ENCODE measurements around the gene CGB7.

The CGB7 gene

DNA sequence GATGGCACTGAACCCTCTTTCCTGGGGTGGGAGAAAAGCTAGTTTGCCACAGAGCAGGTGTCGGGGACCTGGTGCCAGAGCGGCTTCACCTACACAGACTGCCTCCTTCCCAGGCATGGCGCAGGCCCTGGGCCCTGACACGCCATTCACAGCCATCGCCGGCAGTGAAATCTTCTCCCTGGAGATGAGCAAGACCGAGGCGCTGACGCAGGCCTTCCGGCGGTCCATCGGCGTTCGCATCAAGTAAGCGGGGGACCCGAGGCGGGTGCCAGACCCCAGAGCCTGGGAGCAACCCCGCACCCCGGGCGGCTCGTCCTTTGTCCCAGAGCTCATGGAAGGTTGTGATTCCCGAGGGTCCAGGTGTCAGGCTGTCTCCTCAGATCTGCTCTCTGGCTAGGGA, 50.6 kb downstream of the CGB7 start (continued):
- TF ChIP-seq ZNF629 (tag by site-specific recombination; IDR thresholded peaks at IDR 0.05) = no peak
- TF ChIP-seq ZSCAN5A (tag by site-specific recombination; IDR thresholded peaks at IDR 0.05) = no peak

- Histone ChIP-seq H3K9me3 (ENCODE audit: control insufficient read depth, insufficient read depth, low read depth, low read length) (no peaks in the 10 kb centered on the region), H3K4me3 (ENCODE audit: low read depth, low read length) (no peak overlapping the region), H3K4me1 (ENCODE audit: control insufficient read depth, insufficient read depth, low read length) (no peaks in the 10 kb centered on the region), H3K36me3 (ENCODE audit: control insufficient read depth in 2 of 2, insufficient read depth in 1 of 2, low read length in 2 of 2) (peaks cover 64 to 70% of the 10 kb centered on the region in 2 experiments), H3K27ac (ENCODE audit: extremely low read depth, low read depth, low read length) (no peak overlapping the region)
- CTCF ChIA-PET = interaction anchor here (0.6 to 3.2 kb wide), 5 partner anchors 12 to 101 kb away, joined by 3 to 23 read pairs (median 4); partner anchors contain the start of genes GYS1 and RUVBL2
- POLR2A ChIA-PET = interaction anchor here (0.7 kb wide), 2 partner anchors 105 to 140 kb away, joined by 3 to 4 read pairs; no protein-coding TSS in a partner anchor
- no peak for TF ChIP-seq ZNF544 (tag by site-specific recombination; IDR thresholded peaks at IDR 0.05)
- TF ChIP-seq EGR2 (tag by site-specific recombination; IDR thresholded peaks at IDR 0.05; ENCODE audit: low read depth) = peak; percentile 39; the same call in 1 of the 2 replicates
- TF ChIP-seq KLF8 (tag by site-specific recombination; IDR thresholded peaks at IDR 0.05) = no peak
- no peak for TF ChIP-seq ZSCAN23 (tag by site-specific recombination; IDR thresholded peaks at IDR 0.05)
- TF ChIP-seq ZBTB49 (tag by site-specific recombination; IDR thresholded peaks at IDR 0.05; ENCODE audit: low read depth) = no peak
- TF ChIP-seq ZNF184 (tag by site-specific recombination; IDR thresholded peaks at IDR 0.05) = no peak
- TF ChIP-seq ZFP3 (tag by site-specific recombination; IDR thresholded peaks at IDR 0.05; ENCODE audit: low read depth) = peak; percentile 91
- TF ChIP-seq ZNF560 (tag by site-specific recombination; IDR thresholded peaks at IDR 0.05; ENCODE audit: borderline replicate concordance) = no peak
- no peak for TF ChIP-seq ZNF623 (tag by site-specific recombination; IDR thresholded peaks at IDR 0.05)
- TF ChIP-seq, protein P1, sequence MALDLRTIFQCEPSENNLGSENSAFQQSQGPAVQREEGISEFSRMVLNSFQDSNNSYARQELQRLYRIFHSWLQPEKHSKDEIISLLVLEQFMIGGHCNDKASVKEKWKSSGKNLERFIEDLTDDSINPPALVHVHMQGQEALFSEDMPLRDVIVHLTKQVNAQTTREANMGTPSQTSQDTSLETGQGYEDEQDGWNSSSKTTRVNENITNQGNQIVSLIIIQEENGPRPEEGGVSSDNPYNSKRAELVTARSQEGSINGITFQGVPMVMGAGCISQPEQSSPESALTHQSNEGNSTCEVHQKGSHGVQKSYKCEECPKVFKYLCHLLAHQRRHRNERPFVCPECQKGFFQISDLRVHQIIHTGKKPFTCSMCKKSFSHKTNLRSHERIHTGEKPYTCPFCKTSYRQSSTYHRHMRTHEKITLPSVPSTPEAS (tag by site-specific recombination; IDR thresholded peaks at IDR 0.05) = no peak
- no peak for TF ChIP-seq RBAK (tag by site-specific recombination; IDR thresholded peaks at IDR 0.05)
- TF ChIP-seq ZFHX2 (tag by site-specific recombination; conservative IDR thresholded peaks at IDR 0.05) = peak; percentile 44
- no peak for TF ChIP-seq PRDM4 (tag by site-specific recombination; IDR thresholded peaks at IDR 0.05)
- no peak for TF ChIP-seq ZFP37 (tag by site-specific recombination; IDR thresholded peaks at IDR 0.05)
- TF ChIP-seq ZNF214 (tag by site-specific recombination; IDR thresholded peaks at IDR 0.05; ENCODE audit: borderline replicate concordance) = no peak
- 0 out of 2 replicates have a peak, but pooled peaks have one; percentile 33 for TF ChIP-seq ZNF341 (tag by site-specific recombination; IDR thresholded peaks at IDR 0.05; ENCODE audit: low read depth)
Measured at GRCh38 chr19:49004964-49005614, 52.5 kb downstream of the CGB7 start.

Measured in HEK293 (cell line).